Naive thymus-derived CD4-positive, alpha-beta T cell (primary cell): Measurements from ENCODE around the gene PHEX. TPM values are rescaled to one million over a fixed set of nuclear protein-coding genes. Genes with fewer than 3 reads are reported as not detected.

Experiments
- ATAC-seq: fragments of 150-1000 bp; cut with Tn5 transposase; 2 replicates; pipeline ENCODE4 v1.10.0; 2021; ENCODE audit warnings: mild to moderate bottlenecking, moderate library complexity
- CTCF ChIA-PET: fragments of 350-600 bp; sonication (Branson Sonifier 250); formaldehyde crosslinking; loops from one replicate; lab custom pipeline; 2021; ENCODE audit warnings: antibody characterized with exemption; lab: Charles Lee
- POLR2A ChIA-PET: fragments of 350-600 bp; sonication (Branson Sonifier 250); formaldehyde crosslinking; loops from one replicate; lab custom pipeline; 2021; ENCODE audit warnings: antibody characterized with exemption, inconsistent platforms; lab: Charles Lee
- DNase-seq, 9 donors: peaks; one replicate each; pipeline versions ENCODE4 v3.0.0 to v3.0.0-alpha.2; 2020 to 2022; ENCODE audit warnings: mixed read lengths in 1 of 9
- H3K27ac ChIP-seq: one replicate; pipeline ENCODE4 v1.7.0; 2013; ENCODE audit warnings: mild to moderate bottlenecking, low read depth, low read length, moderate library complexity
- H3K27me3 ChIP-seq, 2 donors: one replicate each; pipeline ENCODE4 v1.7.0; 2013; ENCODE audit warnings: low read length in 2 of 2, mild to moderate bottlenecking in 2 of 2, moderate library complexity in 2 of 2; ENCODE audit not compliant: control insufficient read depth in 2 of 2, insufficient read depth in 2 of 2
- H3K36me3 ChIP-seq, 3 experiments: 1 replicate in 2 of 3; 2 replicates in 1 of 3; pipeline ENCODE4 v1.7.0; 2013; ENCODE audit warnings: low read length in 3 of 3, mild to moderate bottlenecking in 3 of 3, moderate library complexity in 1 of 3; ENCODE audit not compliant: insufficient read depth in 3 of 3, control insufficient read depth in 2 of 3
- H3K4me1 ChIP-seq, 2 donors: one replicate each; pipeline ENCODE4 v1.7.0; 2013; ENCODE audit warnings: low read length in 2 of 2, mild to moderate bottlenecking in 2 of 2, moderate library complexity in 1 of 2; ENCODE audit not compliant: control insufficient read depth in 2 of 2, insufficient read depth in 2 of 2
- H3K4me3 ChIP-seq: 2 replicates; pipeline ENCODE4 v1.7.0; 2013; ENCODE audit warnings: mild to moderate bottlenecking, low read length
- H3K9me3 ChIP-seq, 3 experiments: 1 replicate in 2 of 3; 2 replicates in 1 of 3; pipeline ENCODE4 v1.7.0; 2013; ENCODE audit warnings: low read length in 3 of 3; ENCODE audit not compliant: control insufficient read depth in 2 of 3
- H3K27ac Mint-ChIP-seq, 9 donors: one replicate each; pipeline ENCODE4 v1.8.0; 2020 to 2022; ENCODE audit warnings: mixed read lengths in 9 of 9, mild to moderate bottlenecking in 8 of 9, moderate library complexity in 5 of 9, inconsistent platforms in 2 of 9
- H3K27me3 Mint-ChIP-seq, 5 donors: one replicate each; pipeline ENCODE4 v1.8.0; 2021 to 2022; ENCODE audit warnings: mixed read lengths in 5 of 5, mild to moderate bottlenecking in 1 of 5
- H3K36me3 Mint-ChIP-seq, 5 donors: one replicate each; pipeline ENCODE4 v1.8.0; 2020 to 2022; ENCODE audit warnings: mixed read lengths in 5 of 5, mild to moderate bottlenecking in 3 of 5, inconsistent platforms in 1 of 5
- H3K4me1 Mint-ChIP-seq, 7 donors: one replicate each; pipeline ENCODE4 v1.8.0; 2020 to 2022; ENCODE audit warnings: mixed read lengths in 7 of 7, mild to moderate bottlenecking in 3 of 7, inconsistent platforms in 1 of 7
- H3K4me3 Mint-ChIP-seq, 10 donors: one replicate each; pipeline ENCODE4 v1.8.0; 2020 to 2022; ENCODE audit warnings: mild to moderate bottlenecking in 10 of 10, mixed read lengths in 10 of 10, moderate library complexity in 6 of 10, inconsistent platforms in 2 of 10
- H3K9me3 Mint-ChIP-seq, 11 donors: one replicate each; pipeline ENCODE4 v1.8.0; 2020 to 2022; ENCODE audit warnings: mixed read lengths in 11 of 11, mild to moderate bottlenecking in 4 of 11, inconsistent platforms in 1 of 11, moderate library complexity in 1 of 11
- intact Hi-C, 2 donors: fragments of 100-400 bp; cut with micrococcal nuclease; formaldehyde crosslinking; loops; one replicate each; pipeline ENCODE4 v1.15.1; 2023
- polyA plus RNA-seq, 2 donors: library from polyadenylated mRNA; unstranded; fragments of 300-500 nt; fragmentation: Illumina TruSeq; gene quantifications; one replicate each; pipeline ENCODE4 v1.2.3, GENCODE V29; 2021
- total RNA-seq, 6 experiments: library from RNA in 5 of 6; stranded (reverse) in 5 of 6; gene quantifications; 1 replicate in 5 of 6; 2 replicates in 1 of 6; pipeline ENCODE4 v1.2.3 and lab custom pipeline; 2021 to 2026

Gene PHEX
- total and polyA plus RNA-seq, 7 experiments from 2014 or later: 0.08 to 0.32 (median 0.12) TPM; not detected in 2

- Histone ChIP-seq H3K4me1 (no peaks in the 10 kb centered on the region), H3K36me3 (no peaks in the 10 kb centered on the region), H3K9me3 (no peaks in the 10 kb centered on the region), H3K4me3 (no peak overlapping the region), H3K27me3 (no peaks in the 10 kb centered on the region), H3K27ac (no peak overlapping the region)
- no peaks in the 10 kb centered on the region for H3K9me3 Mint-ChIP-seq
- POLR2A ChIA-PET: no interaction called here
- H3K4me3 Mint-ChIP-seq: peak overlapping the region in 1 of 10 donors; percentile 33
- H3K27me3 Mint-ChIP-seq: no peaks in the 10 kb centered on the region
- CTCF ChIA-PET: no interaction called here
- peak overlapping the region in 3 of 9 donors; percentile 1 to 64 (median 47) for H3K27ac Mint-ChIP-seq
- peaks cover 0 to 18% (median 0%) of the 10 kb centered on the region in 5 donors for H3K36me3 Mint-ChIP-seq
- H3K4me1 Mint-ChIP-seq: peaks cover 0 to 14% (median 5%) of the 10 kb centered on the region in 7 donors
- intact Hi-C loops: no loop called here
- DNase-seq (no peak), ATAC-seq (peak; percentile 83)
Observed at GRCh38 chrX:21996872-21997455, 35.2 kb upstream of the PHEX start.

GRCh38 chrX:21998037-21998436, 34.1 kb upstream of the PHEX start:
- Histone ChIP-seq H3K4me3 (no peak overlapping the region), H3K27ac (no peak overlapping the region), H3K4me1 (no peaks in the 10 kb centered on the region), H3K27me3 (no peaks in the 10 kb centered on the region), H3K9me3 (no peaks in the 10 kb centered on the region), H3K36me3 (no peaks in the 10 kb centered on the region)
- H3K27me3 Mint-ChIP-seq: no peaks in the 10 kb centered on the region
- no peak overlapping the region for H3K4me3 Mint-ChIP-seq
- ATAC-seq (no peak), DNase-seq (no peak)
- no peaks in the 10 kb centered on the region for H3K9me3 Mint-ChIP-seq
- intact Hi-C loops: no loop called here
- H3K36me3 Mint-ChIP-seq: peaks cover 0 to 18% (median 4%) of the 10 kb centered on the region in 5 donors
- H3K4me1 Mint-ChIP-seq: peaks cover 0 to 14% (median 5%) of the 10 kb centered on the region in 7 donors
- H3K27ac Mint-ChIP-seq: no peak overlapping the region
- POLR2A ChIA-PET: no interaction called here
- CTCF ChIA-PET: no interaction called here

GRCh38 chrX:22004866-22005265, 27.3 kb upstream of the PHEX start:
- Histone ChIP-seq H3K9me3 (no peaks in the 10 kb centered on the region), H3K4me1 (no peaks in the 10 kb centered on the region), H3K4me3 (no peak overlapping the region), H3K27ac (no peak overlapping the region), H3K36me3 (no peaks in the 10 kb centered on the region), H3K27me3 (no peaks in the 10 kb centered on the region)
- Mint-ChIP-seq H3K27me3 (no peaks in the 10 kb centered on the region), H3K9me3 (peaks cover 0 to 4% (median 0%) of the 10 kb centered on the region in 11 donors), H3K4me3 (peak overlapping the region in 1 of 10 donors; percentile 12), H3K4me1 (peaks cover 0 to 5% (median 0%) of the 10 kb centered on the region in 7 donors), H3K27ac (no peak overlapping the region), H3K36me3 (peaks cover 0 to 36% (median 11%) of the 10 kb centered on the region in 5 donors)
- intact Hi-C loops: no loop called here
- CTCF ChIA-PET: no interaction called here
- no peak for ATAC-seq
- no peak for DNase-seq
- POLR2A ChIA-PET: no interaction called here

GRCh38 chrX:22012051-22012450, 20.1 kb upstream of the PHEX start:
- H3K27ac Mint-ChIP-seq: peak overlapping the region in 1 of 9 donors; percentile 7
- CTCF ChIA-PET: no interaction called here
- intact Hi-C loops: no loop called here

GRCh38 chrX:22012931-22013330, 19.2 kb upstream of the PHEX start:
- no peak overlapping the region for H3K4me3 Mint-ChIP-seq
- CTCF ChIA-PET: no interaction called here

More at GRCh38 chrX:22012051-22012450, 20.1 kb upstream of the PHEX start:
- H3K27me3 ChIP-seq: no peaks in the 10 kb centered on the region
- Mint-ChIP-seq H3K4me3 (no peak overlapping the region), H3K9me3 (peaks cover 0 to 4% (median 0%) of the 10 kb centered on the region in 11 donors), H3K4me1 (no peaks in the 10 kb centered on the region), H3K27me3 (no peaks in the 10 kb centered on the region), H3K36me3 (peaks cover 0 to 5% (median 0%) of the 10 kb centered on the region in 5 donors)
- H3K27ac ChIP-seq: no peak overlapping the region
- no peaks in the 10 kb centered on the region for H3K9me3 ChIP-seq
- no peak overlapping the region for H3K4me3 ChIP-seq
- ATAC-seq: no peak
- H3K4me1 ChIP-seq: no peaks in the 10 kb centered on the region
- DNase-seq: no peak
- no peaks in the 10 kb centered on the region for H3K36me3 ChIP-seq
- POLR2A ChIA-PET: no interaction called here

GRCh38 chrX:22015139-22015750, 16.9 kb upstream of the PHEX start:
- Histone ChIP-seq H3K27ac (no peak overlapping the region), H3K9me3 (no peaks in the 10 kb centered on the region), H3K4me3 (no peak overlapping the region), H3K36me3 (no peaks in the 10 kb centered on the region), H3K27me3 (no peaks in the 10 kb centered on the region), H3K4me1 (no peaks in the 10 kb centered on the region)
- ChIA-PET POLR2A (no interaction called here), CTCF (interaction anchor here (0.7 kb wide), 1 partner anchor 23 kb away, joined by 3 read pairs; no protein-coding TSS in a partner anchor)
- Mint-ChIP-seq H3K27me3 (no peaks in the 10 kb centered on the region), H3K9me3 (peaks cover 0 to under 1% (median 0%) of the 10 kb centered on the region in 11 donors), H3K36me3 (peaks cover 0 to 1% (median 0%) of the 10 kb centered on the region in 5 donors), H3K27ac (no peak overlapping the region), H3K4me1 (no peaks in the 10 kb centered on the region), H3K4me3 (no peak overlapping the region)
- no peak for ATAC-seq
- intact Hi-C loops: no loop called here
- no peak for DNase-seq

More at GRCh38 chrX:22012931-22013330, 19.2 kb upstream of the PHEX start:
- no peak overlapping the region for H3K27ac Mint-ChIP-seq
- no peaks in the 10 kb centered on the region for H3K27me3 ChIP-seq
- ATAC-seq (no peak), DNase-seq (no peak)
- no peaks in the 10 kb centered on the region for H3K27me3 Mint-ChIP-seq
- no peaks in the 10 kb centered on the region for H3K4me1 Mint-ChIP-seq
- POLR2A ChIA-PET: no interaction called here
- peaks cover 0 to 4% (median 0%) of the 10 kb centered on the region in 11 donors for H3K9me3 Mint-ChIP-seq
- H3K4me3 ChIP-seq: no peak overlapping the region
- no peaks in the 10 kb centered on the region for H3K9me3 ChIP-seq
- intact Hi-C loops: no loop called here
- no peak overlapping the region for H3K27ac ChIP-seq
- no peaks in the 10 kb centered on the region for H3K4me1 ChIP-seq
- no peaks in the 10 kb centered on the region for H3K36me3 ChIP-seq
- H3K36me3 Mint-ChIP-seq: peaks cover 0 to 3% (median 0%) of the 10 kb centered on the region in 5 donors
